ENCODE data around the gene GNB4.

The GNB4 gene

GRCh38 chr3:179451265-179452175 lies at the start of gene GNB4:
TSS of gene GNB4 (minus strand) at chr3:179451470. CDS start at chr3:179426200, 25,270 bp downstream.
- peak; percentile 20 for DNase-seq

GRCh38 chr3:179495483-179495882 lies 44.2 kb upstream of the GNB4 start:
- DNase-seq = no peak

DNA sequence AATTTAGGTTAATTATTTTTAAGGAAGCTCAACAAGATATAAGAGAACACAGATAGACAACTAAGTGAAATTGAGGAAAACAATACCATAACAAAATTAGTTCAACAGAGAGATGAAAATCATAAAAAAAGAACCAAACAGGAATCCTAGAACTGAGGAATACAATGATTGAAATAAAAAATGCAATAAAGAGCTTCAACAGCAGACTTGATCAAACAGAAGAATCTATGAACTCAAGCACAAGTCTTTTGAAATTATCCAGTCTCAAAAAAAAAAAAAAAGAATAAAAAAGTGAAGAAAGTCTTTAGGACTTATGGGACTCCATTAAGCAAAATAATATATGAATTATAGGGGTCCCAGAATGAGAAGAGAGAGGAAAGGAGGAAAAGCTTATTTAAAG lies 42.0 kb upstream of the GNB4 start:
- DNase-seq = no peak

DNA sequence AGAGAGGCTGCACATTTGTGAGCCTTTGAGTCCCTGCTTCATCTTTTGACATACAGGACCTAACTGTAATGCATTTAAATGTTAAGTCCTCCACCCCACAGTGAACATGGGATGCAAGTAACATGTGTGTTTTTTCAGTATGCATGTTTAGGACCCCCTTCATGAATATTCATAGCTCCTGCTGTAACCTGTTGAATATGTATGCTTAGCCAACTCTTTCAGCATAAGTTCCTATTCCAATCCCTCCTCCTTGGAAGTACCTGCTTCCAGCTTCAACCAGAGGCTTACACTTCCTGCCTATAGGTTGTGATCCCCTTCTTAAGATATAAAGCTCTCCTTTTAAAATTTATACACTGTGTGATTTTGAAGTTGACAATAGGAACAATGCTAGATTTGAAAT lies 36.9 kb upstream of the GNB4 start:
- DNase-seq = no peak

GRCh38 chr3:179486806-179487205 lies 35.5 kb upstream of the GNB4 start:
- DNase-seq = no peak

DNA sequence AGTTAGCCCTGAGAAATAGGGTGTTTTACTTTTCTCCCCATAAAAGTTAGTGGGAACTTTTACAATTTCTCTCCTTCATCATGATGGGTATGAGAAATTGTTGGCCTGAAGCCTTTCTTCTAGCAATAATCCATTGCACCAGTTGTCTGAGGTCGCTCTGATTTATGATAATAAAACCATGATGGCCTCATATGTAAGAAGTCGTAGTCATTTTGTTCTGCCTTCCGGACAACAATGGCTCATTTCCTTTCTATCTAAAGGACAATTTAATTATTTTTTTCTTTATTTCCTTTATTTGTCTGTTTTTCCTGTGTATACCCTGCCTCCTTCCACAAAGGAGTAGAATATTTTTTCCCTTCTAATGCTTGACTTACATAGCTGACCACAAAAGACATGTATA lies 31.6 kb upstream of the GNB4 start:
- no peak for DNase-seq

GRCh38 chr3:179476215-179476614 lies 24.9 kb upstream of the GNB4 start:
- no peak for DNase-seq

- DNase-seq = no peak
Observed at GRCh38 chr3:179474480-179474879, 23.2 kb upstream of the GNB4 start.

- DNase-seq = no peak
Observed at GRCh38 chr3:179473565-179473964, 22.3 kb upstream of the GNB4 start.

DNA sequence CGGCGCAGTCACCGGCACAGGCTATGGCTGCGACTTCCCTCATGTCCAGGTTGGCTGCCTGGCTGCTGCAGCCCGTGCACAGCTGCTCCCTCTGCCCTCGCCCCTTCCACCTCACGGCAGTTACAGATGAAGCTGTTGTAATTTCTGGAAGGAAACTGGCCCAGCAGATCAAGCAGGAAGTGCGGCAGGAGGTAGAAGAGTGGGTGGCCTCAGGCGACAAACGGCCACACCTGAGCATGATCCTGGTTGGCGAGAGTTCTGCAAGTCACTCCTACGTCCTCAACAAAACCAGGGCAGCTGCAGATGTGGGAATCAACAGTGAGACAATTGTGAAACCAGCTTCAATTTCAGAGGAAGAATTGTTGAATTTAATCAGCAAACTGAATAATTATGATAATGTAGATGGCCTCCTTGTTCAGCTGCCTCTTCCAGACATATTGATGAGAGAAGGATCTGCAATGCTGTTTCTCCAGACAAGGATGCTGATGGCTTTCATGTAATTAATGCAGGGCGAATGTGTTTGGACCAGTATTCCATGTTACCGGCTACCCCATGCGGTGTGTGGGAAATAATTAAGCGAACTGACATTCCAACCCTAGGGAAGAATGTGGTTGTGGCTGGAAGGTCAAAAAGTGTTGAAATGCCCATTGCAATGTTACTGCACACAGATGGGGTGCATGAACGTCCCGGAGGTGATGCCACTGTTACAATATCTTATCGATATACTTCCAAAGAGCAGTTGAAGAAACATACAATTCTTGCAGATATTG lies 13.2 kb upstream of the GNB4 start:
- no peak for DNase-seq

DNA sequence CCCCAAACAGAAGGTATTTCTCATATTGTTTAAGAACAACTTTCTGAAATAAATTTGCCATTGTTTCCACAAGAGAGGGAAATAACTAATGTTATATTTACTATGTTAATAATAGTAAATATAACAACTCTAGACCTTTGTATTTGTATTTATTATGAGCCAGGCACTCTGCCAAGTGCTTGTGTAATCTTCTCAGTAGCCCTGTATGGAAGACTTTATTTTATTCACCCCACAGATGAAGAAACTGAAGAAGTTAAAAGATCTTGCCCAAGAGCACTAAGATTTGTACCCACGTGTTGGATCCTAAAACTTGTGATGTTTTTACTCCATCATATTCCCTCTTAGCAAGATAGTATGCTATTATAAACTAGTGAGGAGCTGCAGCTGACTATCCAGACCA lies 12.0 kb upstream of the GNB4 start:
- no peak for DNase-seq

DNA sequence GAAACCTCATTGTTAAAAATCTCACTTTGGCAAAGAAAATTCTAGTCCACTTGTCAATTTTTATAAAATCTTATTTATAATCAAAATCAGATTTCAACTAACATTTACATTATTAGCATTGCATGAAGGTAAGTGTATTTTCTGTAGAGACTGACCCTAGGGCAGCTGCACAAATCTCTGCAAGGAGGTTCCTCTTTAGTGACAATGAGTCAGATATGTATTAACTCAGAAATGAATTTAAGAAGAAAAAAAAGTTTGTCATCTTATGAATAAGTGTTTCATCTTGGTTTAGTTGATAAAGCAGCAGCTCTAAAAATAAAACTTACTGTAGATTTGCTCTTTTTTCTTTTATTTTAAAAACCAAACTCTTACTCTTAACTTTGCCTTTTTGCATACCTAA lies 9.0 kb upstream of the GNB4 start:
- no peak for DNase-seq

- no peak for DNase-seq
Observed at GRCh38 chr3:179455954-179456353, 4.7 kb upstream of the GNB4 start.

- DNase-seq = no peak
Observed at GRCh38 chr3:179454887-179455286, 3.6 kb upstream of the GNB4 start.

- no peak for DNase-seq
Observed at GRCh38 chr3:179453967-179454366, 2.7 kb upstream of the GNB4 start.

GRCh38 chr3:179452872-179453271 lies 1.6 kb upstream of the GNB4 start:
- no peak for DNase-seq

DNA sequence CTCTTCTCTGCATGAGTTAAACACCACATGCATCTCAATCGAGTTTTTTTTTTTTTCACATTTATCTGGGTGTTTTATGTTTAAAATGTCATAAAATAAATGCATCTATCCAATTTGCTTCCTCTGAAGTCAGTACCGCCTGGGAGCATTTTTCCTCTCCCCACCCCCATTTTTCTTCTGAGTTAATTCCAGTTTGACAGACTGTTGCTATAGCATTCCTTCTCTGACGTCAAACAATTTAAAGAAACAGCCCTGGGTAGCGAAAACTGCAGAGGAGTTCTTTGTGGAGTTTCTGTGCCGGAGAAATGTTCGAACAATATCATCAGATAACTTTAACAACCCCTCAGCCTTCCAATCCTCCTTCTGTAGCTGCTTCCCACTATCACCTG lies 900 bp upstream of the GNB4 start:
- no peak for DNase-seq

- DNase-seq = no peak
Observed at GRCh38 chr3:179450901-179451264, 387 bp downstream of the GNB4 start.

- no peak for DNase-seq
Observed at GRCh38 chr3:179450261-179450701, 989 bp downstream of the GNB4 start.

- no peak for DNase-seq
Observed at GRCh38 chr3:179449636-179450035, 1.6 kb downstream of the GNB4 start.

GRCh38 chr3:179447251-179447650 lies 4.0 kb downstream of the GNB4 start:
- no peak for DNase-seq

- no peak for DNase-seq
Observed at GRCh38 chr3:179446501-179446900, 4.8 kb downstream of the GNB4 start.

- DNase-seq = no peak
Observed at GRCh38 chr3:179438841-179439240, 12.4 kb downstream of the GNB4 start.

DNA sequence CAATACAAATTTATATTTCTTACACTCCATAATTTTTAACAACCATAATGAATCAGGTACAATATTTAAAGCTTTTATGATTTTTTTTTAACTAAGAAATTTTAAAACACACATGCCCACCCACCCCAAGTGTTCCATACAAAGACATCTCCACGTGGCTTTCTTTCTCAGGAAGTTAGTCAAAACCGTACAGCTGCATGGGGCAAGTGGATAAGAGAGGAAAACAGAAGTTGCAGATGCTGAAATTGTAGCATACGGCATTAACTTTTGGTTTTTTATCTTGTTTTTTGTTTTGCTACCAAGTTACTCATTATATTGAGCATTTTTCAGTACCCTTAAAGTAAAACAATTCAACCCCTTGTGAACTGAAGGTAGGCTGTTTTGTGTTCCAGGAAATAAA lies 14.8 kb downstream of the GNB4 start:
- DNase-seq = no peak

Measured in activated CD4-positive, alpha-beta T cell treated with anti-CD3 and anti-CD28 coated beads, Interleukin-2, amount 50 U/mL, for 1 hour (primary cell).